NCI-H2227 treated with DMSO at 0.1 percent for 48 hours (cell line): ENCODE measurements around the gene FAM168A.

Experiments
- DNase-seq: peaks from one replicate; lab custom pipeline; 2025; lab: John Stamatoyannopoulos, UW

Gene FAM168A

GRCh38 chr11:73401217-73401923 lies 196.5 kb downstream of the FAM168A start:
- no peak for DNase-seq

- DNase-seq = no peak
These were observed 197.6 kb downstream of the FAM168A start for GRCh38 chr11:73400293-73400692.

GRCh38 chr11:73399636-73400035 lies 198.3 kb downstream of the FAM168A start:
- no peak for DNase-seq

- no peak for DNase-seq
These were observed 198.7 kb downstream of the FAM168A start for GRCh38 chr11:73399159-73399590.

- no peak for DNase-seq
These were observed 199.2 kb downstream of the FAM168A start for GRCh38 chr11:73398721-73399120.

GRCh38 chr11:73398132-73398526 lies 199.8 kb downstream of the FAM168A start:
- no peak for DNase-seq

GRCh38 chr11:73397468-73398131 lies 200.3 kb downstream of the FAM168A start:
- no peak for DNase-seq

- DNase-seq = no peak
These were observed 200.9 kb downstream of the FAM168A start for GRCh38 chr11:73396985-73397384.

GRCh38 chr11:73396251-73396930 lies 201.5 kb downstream of the FAM168A start:
- DNase-seq = no peak

- no peak for DNase-seq
These were observed 202.4 kb downstream of the FAM168A start for GRCh38 chr11:73395297-73396208.

- no peak for DNase-seq
These were observed 203.3 kb downstream of the FAM168A start for GRCh38 chr11:73394416-73395296.

GRCh38 chr11:73393479-73394415 lies 204.2 kb downstream of the FAM168A start:
- peak; percentile 35 for DNase-seq

GRCh38 chr11:73393011-73393380 lies 204.9 kb downstream of the FAM168A start:
- no peak for DNase-seq

GRCh38 chr11:73392108-73393010 lies 205.6 kb downstream of the FAM168A start:
- DNase-seq = no peak

- DNase-seq = no peak
These were observed 206.2 kb downstream of the FAM168A start for GRCh38 chr11:73391665-73392064.

GRCh38 chr11:73390601-73391565 lies 207.0 kb downstream of the FAM168A start:
- DNase-seq = no peak

GRCh38 chr11:73389916-73390315 lies 208.0 kb downstream of the FAM168A start:
- DNase-seq = no peak

GRCh38 chr11:73389134-73389525 lies 208.8 kb downstream of the FAM168A start:
- no peak for DNase-seq
